ENCODE data around the gene BDH1.

The BDH1 gene

GRCh38 chr3:197549261-197549885 is 6.4 kb downstream of the BDH1 start:
- no peak for DNase-seq (ENCODE audit: low read depth in 1 of 2, low spot score in 1 of 2)

DNA sequence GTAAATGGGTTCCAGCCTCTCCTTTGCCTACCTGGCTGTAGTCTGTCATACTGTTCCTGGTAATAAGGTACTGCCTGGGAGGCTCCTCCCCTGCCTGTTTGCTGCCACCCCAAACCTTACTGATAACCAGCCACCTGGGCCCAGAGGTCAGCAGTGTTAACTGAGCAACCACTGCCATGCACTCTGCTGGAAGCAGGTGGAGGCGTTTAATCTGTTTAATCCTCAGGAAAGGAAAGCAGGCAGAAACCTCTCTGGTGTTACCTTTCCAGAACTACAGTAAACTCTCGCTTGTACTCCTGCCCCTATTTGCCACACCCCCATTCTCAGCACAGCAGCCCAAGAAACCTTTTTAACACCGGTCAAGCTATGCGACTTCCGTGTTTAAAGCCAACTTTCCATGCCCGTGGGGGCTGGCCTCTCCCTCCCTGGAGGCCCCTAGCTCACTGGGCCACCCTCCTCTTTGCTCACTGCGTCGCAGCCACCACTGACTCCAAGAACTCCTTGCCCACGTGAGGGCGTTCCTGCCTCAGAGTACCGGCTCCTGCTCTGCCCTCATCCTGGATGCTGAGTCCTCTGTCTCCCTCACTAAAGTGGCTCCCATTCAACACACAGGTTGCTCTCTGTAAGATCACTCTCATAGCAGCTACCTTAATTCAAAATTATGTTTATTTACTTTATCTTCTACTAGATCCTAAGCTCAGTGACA is 8.3 kb downstream of the BDH1 start:
- no peak for DNase-seq (ENCODE audit: low read depth in 1 of 2, low spot score in 1 of 2)

DNA sequence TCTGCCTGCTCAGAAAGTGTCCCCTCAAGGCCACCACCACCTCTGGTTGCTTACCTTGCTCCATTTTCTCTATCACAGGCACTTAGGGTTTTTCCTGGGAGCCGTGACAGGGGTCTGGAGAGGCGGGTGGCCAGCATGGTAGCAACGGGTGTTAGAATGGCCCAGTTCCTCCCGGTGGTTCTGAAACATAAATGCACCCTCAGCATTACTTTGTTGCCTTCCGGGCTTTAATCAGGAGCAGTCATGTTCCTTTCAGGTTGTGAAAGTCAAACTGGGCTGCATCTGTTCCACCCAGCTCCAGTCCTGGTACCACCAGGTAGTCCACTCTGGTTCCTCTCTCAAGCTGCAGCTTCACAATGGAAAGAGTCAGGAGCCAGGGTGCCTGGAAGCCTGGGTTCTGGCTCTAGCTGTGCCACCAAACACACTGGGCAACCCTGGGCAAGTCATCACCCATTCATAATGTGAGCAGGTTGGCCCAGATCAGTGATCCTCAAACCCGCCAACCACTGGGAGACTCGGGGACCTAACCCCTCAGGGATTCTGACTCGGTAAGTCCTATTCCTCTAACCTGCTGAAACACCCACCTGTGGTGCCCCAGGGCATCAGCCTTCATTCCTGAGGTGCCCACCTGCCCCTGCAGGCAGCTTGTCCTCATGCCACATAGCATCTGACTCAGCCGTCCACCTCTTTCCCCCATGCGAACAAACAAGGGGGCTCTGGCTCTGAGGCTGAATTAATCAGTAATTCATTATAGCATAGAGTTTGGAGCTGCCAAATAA is 9.3 kb downstream of the BDH1 start:
- no peak for DNase-seq (ENCODE audit: low read depth in 1 of 2, low spot score in 1 of 2)

DNA sequence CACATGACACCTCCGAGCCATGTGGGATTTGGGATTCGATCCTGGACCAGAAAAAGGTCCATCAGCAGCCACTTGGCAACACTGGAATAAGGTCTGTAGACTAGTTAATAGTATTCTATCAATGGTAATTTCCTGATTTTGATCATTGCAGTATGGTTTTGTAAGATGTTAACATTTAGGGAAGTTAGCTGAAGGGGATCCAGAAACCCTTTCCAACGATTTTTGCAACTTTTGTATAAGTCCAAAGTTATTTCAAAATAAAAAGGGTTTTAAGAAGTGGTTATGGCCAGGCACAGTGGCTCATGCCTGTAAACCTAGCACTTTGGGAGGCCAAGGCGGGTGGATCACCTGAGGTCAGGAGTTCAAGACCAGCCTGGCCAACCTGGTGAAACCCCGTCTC is 10.2 kb downstream of the BDH1 start:
- DNase-seq (ENCODE audit: low read depth in 1 of 2, low spot score in 1 of 2), result no peak

GRCh38 chr3:197545101-197545500 is 10.7 kb downstream of the BDH1 start:
- DNase-seq (ENCODE audit: low read depth in 1 of 2, low spot score in 1 of 2), result no peak

DNA sequence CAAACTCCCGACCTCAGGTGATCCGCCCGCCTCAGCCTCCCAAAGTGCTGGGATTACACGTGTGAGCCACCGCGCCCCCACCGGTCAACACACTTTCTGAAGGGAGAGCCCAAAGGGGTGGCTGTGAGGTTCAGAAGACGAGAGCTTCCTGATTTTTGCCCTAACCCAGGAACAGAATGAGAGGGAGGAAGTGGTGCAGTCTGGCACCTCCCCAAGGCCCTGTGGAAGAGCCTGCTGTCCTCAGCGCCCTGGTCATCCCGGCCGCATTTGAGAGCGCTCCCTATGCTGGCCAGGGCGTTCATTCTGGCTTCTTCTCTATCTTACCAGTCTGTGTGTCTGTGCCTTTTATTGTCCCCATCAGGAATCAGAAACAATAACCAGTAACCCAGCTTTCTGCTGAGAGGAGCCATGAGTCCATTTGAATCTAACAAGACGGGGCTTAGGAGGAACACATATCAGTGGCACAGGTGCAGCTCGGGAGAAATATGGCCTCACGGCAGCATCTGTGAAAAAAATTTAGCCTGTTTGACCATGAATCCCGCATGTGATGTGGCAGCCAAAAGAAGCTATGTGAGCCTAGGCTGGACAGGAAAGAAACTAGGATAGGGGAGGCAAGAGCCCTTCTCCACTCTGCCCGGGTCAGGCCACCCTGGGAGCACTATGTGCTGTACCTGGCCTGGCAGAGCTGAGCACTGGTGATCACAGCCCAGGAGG is 12.9 kb downstream of the BDH1 start:
- DNase-seq (ENCODE audit: low read depth in 1 of 2, low spot score in 1 of 2), result no peak

DNA sequence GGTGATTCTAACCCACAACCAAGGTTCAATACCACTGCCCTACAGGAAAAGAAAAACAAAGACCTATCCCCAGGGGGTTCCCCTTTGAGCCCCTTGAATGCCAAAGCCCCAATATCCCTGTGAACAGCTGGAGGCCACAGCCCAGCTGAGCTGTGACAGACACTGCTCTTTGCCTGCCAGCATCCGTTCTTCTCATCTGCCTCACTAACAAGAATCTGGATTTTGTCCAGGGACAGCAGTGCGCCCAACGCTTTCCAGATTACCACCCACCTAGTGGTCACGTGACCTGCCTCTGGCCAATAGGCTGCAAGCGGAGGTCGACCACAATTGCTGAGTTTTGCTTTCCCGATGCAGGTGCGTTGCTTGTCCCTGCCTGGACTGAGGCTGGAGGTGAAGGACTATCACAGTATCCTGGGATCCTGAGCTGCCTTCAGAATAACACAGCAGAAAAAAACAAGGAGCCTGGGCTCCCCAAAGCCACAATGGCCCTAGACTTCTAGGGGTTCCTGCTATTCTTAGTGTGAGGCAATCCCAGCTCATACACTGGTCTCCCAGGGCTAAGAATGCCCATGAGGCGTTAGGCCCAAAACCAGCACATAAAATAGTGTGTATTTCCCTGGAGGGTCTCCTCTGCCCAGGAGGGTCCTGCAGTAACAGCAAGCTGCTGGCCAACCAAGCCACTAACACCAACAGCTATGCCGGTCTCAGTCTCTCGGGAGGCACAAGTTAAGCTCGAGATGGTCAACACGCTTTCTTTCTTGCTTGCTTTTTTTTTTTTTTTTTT is 13.8 kb downstream of the BDH1 start:
- no peak for DNase-seq (ENCODE audit: low read depth in 1 of 2, low spot score in 1 of 2)

- no peak for DNase-seq (ENCODE audit: low read depth in 1 of 2, low spot score in 1 of 2)
These were observed 14.8 kb downstream of the BDH1 start for GRCh38 chr3:197540961-197541377.

DNA sequence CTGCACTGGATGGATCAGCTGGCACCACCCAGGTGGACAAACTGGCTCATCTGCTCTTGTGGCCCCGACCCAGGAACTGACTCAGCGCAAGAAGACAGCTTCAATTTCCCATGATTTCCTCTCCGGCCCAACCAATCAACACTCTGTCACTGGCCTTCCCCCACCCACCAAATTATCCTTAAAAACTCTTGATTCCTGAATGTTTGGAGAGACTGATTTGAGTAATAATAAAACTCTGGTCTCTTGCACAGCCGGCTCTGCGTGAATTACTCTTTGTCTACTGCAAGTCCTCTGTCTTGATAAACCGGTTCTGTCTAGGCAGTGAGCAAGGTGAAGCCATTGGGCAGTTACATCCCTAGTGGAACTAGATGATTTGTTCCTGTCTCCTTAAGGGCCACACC is 16.1 kb downstream of the BDH1 start:
- no peak for DNase-seq (ENCODE audit: low read depth in 1 of 2, low spot score in 1 of 2)

GRCh38 chr3:197533927-197534725 is 21.6 kb downstream of the BDH1 start:
- DNase-seq (ENCODE audit: low read depth in 1 of 2, low spot score in 1 of 2), result no peak

GRCh38 chr3:197533396-197533795 is 22.4 kb downstream of the BDH1 start:
- DNase-seq (ENCODE audit: low read depth in 1 of 2, low spot score in 1 of 2), result no peak

DNA sequence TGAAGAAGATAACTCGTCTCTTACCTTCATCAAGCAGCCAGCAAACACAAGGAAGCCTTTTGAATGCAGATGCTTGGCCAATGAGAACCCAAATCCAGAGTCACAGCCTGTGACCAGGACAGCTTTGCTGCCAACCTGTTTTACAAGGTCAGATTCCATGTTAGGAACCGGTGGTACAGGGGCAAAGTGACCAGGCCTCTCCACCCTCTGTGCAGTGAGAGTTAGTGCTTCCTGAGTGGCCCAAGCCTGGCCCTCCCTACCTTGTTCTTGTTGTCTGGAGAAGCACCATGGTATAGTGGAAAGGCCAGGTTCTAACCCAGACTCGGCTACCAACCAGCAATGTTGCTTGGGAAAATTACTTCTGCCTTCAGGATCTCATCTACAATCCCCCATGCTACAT is 23.4 kb downstream of the BDH1 start:
- no peak for DNase-seq (ENCODE audit: low read depth in 1 of 2, low spot score in 1 of 2)

GRCh38 chr3:197528190-197528589 is 27.6 kb downstream of the BDH1 start:
- DNase-seq (ENCODE audit: low read depth in 1 of 2, low spot score in 1 of 2), result no peak

DNA sequence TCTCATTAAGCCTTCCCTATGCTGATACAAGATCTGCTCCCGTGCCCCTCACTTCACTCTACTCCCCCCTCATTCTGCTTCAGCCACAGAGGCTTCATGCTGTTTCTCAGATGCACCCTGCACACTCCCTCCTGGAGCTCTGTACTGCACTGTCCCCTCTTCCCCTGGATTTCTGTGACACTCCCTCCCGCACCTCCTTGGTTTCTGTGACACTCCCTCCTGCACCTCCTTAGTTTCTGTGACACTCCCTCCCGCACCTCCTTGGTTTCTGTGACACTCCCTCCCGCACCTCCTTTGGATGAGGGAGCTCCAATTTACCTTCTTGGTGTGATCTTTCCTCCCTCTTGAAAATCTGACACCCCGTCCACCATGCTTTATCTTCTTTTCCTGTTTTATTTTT is 28.2 kb downstream of the BDH1 start:
- DNase-seq (ENCODE audit: low read depth in 1 of 2, low spot score in 1 of 2), result no peak

DNA sequence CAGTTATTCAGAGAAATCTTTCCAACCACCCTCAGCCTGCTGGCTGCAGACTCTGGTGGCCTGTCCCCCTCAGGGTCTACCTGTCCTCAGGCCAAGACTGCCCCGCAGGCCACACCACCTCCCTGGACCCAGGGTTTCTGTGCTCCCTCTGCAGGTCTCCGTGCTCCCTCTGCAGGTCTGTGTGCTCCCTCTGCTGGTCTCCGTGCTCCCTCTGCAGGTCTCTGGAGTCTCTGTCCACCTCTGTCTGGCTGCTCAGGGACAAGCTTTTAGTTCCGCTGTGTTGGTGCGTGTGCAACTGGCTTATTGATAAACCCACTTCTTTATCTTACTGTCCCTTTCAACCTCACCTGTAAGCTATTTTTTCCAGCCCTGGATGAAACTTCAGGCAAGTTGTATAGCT is 30.1 kb downstream of the BDH1 start:
- DNase-seq (ENCODE audit: low read depth in 1 of 2, low spot score in 1 of 2), result no peak

GRCh38 chr3:197524128-197524527 is 31.6 kb downstream of the BDH1 start:
- no peak for DNase-seq (ENCODE audit: low read depth in 1 of 2, low spot score in 1 of 2)

DNA sequence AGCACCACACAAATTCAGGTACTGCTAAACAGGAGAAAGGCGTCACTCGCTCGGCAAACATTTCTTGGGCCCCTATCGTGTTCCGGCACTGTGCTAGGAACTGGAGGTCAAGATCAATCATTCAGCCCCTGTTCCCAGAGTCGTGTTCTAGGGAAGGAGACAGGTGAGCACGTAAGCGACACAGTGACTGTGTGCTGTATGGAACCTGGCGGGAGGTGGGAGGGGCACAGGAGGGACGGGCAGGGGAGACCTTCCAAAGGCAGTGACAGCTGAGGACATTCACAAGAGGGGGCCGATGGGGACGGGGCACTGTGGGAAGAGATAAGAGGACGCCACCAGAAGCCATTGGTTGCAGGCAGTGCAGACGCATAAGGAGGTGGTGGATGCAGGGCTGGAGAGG is 32.2 kb downstream of the BDH1 start:
- no peak for DNase-seq (ENCODE audit: low read depth in 1 of 2, low spot score in 1 of 2)

DNA sequence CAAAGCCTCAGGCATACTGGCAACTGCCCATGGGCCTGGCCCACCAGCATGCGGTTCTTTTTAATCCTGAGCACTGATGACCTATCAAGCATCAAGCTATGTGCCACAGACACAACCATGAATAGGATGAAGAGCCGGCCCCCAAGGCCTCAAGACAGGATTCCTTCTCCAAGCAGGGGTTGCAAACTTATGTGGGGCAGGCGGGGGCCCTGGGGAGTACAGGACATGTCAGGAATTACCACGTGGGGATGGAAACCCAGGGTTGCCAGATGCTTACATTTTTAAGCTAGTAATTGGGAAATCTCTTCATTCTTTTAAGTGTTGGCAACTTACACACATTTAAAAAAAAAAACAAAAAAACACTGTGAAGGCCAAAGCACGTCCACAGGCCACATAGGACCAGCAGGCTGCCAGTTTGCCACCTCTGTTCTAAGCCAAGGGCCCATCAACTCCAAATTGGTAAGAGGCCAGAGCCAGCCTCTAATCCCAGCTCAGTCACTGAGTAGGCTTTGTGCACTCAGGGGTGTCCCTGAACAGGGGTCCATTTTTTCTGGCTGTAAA is 32.8 kb downstream of the BDH1 start:
- no peak for DNase-seq (ENCODE audit: low read depth in 1 of 2, low spot score in 1 of 2)

DNA sequence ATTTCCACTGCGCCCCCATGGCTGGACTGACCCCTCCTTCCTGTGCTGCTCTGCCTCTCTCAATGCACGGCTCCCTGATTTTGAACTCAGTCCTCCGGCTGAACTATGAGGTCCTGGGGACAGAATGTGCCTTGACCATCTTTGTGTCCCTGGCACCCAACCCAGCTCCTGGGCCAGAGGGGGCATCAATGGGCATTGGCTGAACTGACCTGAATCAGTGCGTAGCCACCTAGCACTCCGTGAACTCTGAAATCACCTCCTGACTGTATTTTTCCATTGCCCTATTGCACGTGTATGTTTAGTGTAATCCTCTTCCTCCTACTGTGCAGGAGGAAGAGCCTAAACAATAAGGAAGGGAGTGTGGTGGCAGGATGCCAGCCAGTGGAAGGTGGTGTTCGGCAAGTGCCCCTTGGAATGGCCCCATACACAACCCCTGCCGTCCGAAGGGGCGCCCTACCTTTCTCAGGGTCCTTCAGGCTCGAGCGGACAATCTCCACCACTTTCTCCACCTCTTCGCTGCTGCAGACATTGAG is 33.5 kb downstream of the BDH1 start:
- DNase-seq (ENCODE audit: low read depth in 1 of 2, low spot score in 1 of 2), result no peak
